Upper lobe of right lung (tissue), 1 donor: ENCODE measurements around the gene YIF1B. TPM values are rescaled to one million over a fixed set of nuclear protein-coding genes. Genes with fewer than 3 reads are reported as not detected.

Experiments used
- ATAC-seq: fragments of 200-7000 bp; cut with Tn5 transposase; one replicate; pipeline ENCODE4 v1.9.1; 2020; ENCODE audit warnings: mild to moderate bottlenecking, moderate library complexity
- DNase-seq: peaks from one replicate; pipeline ENCODE4 v3.0.0-alpha.2; 2020
- H3K27ac ChIP-seq: fragments of 200-600 bp; one replicate; pipeline ENCODE4 v1.8.0; 2022
- H3K27me3 ChIP-seq: fragments of 200-600 bp; one replicate; pipeline ENCODE4 v1.8.0; 2022; ENCODE audit warnings: mild to moderate bottlenecking
- H3K36me3 ChIP-seq: fragments of 200-600 bp; one replicate; pipeline ENCODE4 v1.8.0; 2022
- H3K4me1 ChIP-seq: fragments of 200-600 bp; one replicate; pipeline ENCODE4 v1.8.0; 2022
- H3K4me3 ChIP-seq: fragments of 200-600 bp; one replicate; pipeline ENCODE4 v1.8.0; 2022; ENCODE audit warnings: mild to moderate bottlenecking
- H3K9me3 ChIP-seq: fragments of 200-600 bp; one replicate; pipeline ENCODE4 v1.8.0; 2022
- intact Hi-C: fragments of 100-400 bp; cut with DNase I; formaldehyde crosslinking; loops from one replicate; pipeline ENCODE4 v1.11.0; 2022
- total RNA-seq: library from RNA; stranded (reverse); fragmentation: NEBNext Ultra II Directional; extraction: Animal tissue kit (Norgen Biotek cat#: 25700); gene quantifications from one replicate; pipeline ENCODE4 v1.2.1, GENCODE V29; 2021
- TF ChIP-seq, protein P1 (sequence below): fragments of 200-600 bp; IDR thresholded peaks from one replicate; pipeline ENCODE4 v1.8.0; 2022; ENCODE audit warnings: antibody characterized with exemption
- donor health status: DM: no; HTN: yes; CAD: no; lungs with severe emphysema.

Gene YIF1B
- total RNA-seq, 1 donor from 2014 or later, result 37.3 TPM

DNA sequence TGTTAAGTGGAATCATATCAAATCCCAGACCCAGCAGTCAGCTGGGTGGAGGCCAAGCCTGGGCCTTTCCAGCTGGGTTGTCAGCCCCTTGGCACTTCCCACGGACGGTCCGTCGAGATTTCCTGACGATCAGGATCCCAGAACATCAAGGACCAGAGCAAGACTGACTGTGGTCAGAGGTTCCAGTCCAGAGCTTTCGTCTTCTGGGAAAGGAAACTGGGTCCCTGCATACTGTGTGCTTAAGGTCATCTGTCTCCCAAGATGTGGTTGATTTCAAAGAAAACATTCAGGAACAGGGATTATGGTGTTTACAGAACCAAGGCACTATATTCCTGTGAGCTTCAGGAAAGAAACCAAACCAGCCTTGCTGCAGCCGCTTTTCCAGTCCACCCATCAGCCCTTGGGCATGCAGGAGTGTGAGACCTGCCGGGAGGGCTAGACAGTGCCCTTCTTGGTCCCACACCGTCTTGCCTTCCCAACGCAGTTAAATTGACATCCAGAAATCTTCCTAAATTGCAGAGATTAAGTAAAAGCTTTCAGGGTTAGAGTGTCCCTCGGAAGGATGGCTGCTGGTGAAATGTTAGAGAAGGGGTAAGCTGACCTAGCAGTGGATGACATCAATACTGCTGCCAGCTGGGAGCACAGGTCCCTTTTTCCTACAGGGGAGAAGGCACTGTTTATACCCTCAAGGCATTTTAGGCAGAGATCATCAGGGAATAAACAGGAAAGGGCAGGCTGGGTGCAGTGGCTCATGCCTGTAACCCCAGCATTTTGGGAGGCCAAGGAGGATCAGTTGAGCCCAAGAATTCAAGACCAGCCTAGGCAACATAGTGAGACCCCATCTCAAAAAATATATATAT, 16.7 kb downstream of the YIF1B start:
- H3K36me3 ChIP-seq, result no peaks in the 10 kb centered on the region
- H3K4me3 ChIP-seq, result no peak overlapping the region
- H3K4me1 ChIP-seq, result no peaks in the 10 kb centered on the region
- TF ChIP-seq, protein P1, sequence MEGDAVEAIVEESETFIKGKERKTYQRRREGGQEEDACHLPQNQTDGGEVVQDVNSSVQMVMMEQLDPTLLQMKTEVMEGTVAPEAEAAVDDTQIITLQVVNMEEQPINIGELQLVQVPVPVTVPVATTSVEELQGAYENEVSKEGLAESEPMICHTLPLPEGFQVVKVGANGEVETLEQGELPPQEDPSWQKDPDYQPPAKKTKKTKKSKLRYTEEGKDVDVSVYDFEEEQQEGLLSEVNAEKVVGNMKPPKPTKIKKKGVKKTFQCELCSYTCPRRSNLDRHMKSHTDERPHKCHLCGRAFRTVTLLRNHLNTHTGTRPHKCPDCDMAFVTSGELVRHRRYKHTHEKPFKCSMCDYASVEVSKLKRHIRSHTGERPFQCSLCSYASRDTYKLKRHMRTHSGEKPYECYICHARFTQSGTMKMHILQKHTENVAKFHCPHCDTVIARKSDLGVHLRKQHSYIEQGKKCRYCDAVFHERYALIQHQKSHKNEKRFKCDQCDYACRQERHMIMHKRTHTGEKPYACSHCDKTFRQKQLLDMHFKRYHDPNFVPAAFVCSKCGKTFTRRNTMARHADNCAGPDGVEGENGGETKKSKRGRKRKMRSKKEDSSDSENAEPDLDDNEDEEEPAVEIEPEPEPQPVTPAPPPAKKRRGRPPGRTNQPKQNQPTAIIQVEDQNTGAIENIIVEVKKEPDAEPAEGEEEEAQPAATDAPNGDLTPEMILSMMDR, result no peak
- DNase-seq, result no peak
- H3K9me3 ChIP-seq, result no peaks in the 10 kb centered on the region
- intact Hi-C loops, result no loop called here
- no peak for ATAC-seq
- no peaks in the 10 kb centered on the region for H3K27me3 ChIP-seq
- peak overlapping the region; percentile 15 for H3K27ac ChIP-seq

DNA sequence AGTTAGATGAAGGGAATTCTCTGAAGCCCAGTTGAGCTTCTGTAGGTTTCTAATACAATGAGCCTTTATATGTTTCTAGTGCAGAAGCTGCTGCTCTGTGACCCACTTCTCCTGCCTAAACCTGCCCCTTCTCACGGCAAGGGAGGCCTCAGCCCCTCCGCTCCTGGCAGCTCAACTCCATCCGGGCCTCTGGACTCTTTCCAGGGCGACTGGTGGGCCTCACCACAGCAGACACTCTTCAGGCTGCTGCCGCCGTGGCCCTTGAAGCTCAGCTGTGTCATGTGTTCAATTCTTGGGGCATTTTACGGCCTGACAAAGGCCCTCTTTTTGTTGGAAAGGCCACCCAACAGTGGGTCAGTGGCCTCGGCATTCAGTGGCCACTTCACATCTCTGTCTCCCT, 21.7 kb downstream of the YIF1B start:
- no peaks in the 10 kb centered on the region for H3K27me3 ChIP-seq
- DNase-seq, result no peak
- TF ChIP-seq, protein P1, result no peak
- H3K27ac ChIP-seq, result no peak overlapping the region
- ATAC-seq, result no peak
- intact Hi-C loops, result no loop called here
- H3K4me3 ChIP-seq, result no peak overlapping the region
- H3K36me3 ChIP-seq, result peaks cover 25% of the 10 kb centered on the region
- H3K9me3 ChIP-seq, result no peaks in the 10 kb centered on the region
- peaks cover 13% of the 10 kb centered on the region for H3K4me1 ChIP-seq

DNA sequence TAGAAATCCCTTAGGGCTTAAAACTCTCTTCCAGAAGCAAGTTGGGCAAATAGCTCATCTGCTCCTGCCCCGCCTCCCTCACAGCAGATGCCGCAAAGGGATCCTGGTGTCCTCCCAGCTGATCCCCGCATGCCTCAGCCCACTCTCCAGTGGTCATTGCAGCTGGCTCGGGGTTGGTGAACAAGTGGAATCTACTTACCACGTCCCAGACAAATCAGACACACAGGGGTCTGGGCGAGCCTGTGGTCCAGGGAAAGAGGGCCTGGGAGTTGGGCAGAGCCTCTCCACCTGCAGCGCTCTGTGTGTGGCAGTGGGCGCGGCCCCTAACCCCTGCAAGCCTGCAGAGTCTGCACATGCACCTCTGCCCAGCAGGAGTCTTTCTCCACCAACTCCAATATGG, 22.5 kb downstream of the YIF1B start:
- Histone ChIP-seq H3K27me3 (no peaks in the 10 kb centered on the region), H3K9me3 (no peaks in the 10 kb centered on the region), H3K36me3 (peaks cover 32% of the 10 kb centered on the region), H3K27ac (no peak overlapping the region), H3K4me3 (no peak overlapping the region), H3K4me1 (peaks cover 13% of the 10 kb centered on the region)
- TF ChIP-seq, protein P1, result no peak
- DNase-seq (no peak), ATAC-seq (no peak)
- intact Hi-C loops, result no loop called here

DNA sequence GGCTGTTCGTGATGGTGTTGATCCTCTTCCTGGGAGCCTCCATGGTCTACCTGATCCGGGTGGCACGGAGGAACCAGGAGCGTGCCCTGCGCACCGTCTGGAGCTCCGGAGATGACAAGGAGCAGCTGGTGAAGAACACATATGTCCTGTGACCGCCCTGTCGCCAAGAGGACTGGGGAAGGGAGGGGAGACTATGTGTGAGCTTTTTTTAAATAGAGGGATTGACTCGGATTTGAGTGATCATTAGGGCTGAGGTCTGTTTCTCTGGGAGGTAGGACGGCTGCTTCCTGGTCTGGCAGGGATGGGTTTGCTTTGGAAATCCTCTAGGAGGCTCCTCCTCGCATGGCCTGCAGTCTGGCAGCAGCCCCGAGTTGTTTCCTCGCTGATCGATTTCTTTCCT, 23.9 kb downstream of the YIF1B start:
- peaks cover 13% of the 10 kb centered on the region for H3K4me1 ChIP-seq
- intact Hi-C loops, result no loop called here
- no peaks in the 10 kb centered on the region for H3K27me3 ChIP-seq
- H3K36me3 ChIP-seq, result peaks cover 36% of the 10 kb centered on the region
- H3K9me3 ChIP-seq, result no peaks in the 10 kb centered on the region
- no peak overlapping the region for H3K4me3 ChIP-seq
- TF ChIP-seq, protein P1, result no peak
- DNase-seq (no peak), ATAC-seq (no peak)
- H3K27ac ChIP-seq, result no peak overlapping the region

DNA sequence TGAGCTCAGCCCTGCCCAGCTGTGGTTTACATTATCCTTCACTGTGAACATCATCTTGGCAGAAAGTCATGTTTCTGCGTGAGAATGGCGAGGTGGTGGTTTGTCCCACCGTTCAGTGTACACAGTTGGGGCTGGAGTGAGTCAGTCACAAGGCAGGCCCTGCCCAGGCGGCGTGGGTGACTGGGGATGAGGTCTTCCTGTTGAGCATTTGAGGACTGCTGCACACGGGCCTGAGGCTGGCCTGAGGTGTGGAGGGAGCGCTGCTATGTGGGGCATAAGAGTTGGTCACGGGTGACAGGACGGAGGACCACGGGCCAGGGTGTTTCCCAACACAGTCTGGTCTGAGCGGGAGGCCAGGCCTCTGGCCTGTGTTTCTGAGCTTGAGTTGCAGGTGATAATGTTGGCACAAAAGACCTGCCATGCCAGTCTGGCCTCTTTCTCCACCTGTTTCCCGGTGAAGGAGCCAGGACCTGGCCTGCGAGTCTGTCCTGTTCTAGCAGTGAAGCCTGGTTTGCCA, 25.1 kb downstream of the YIF1B start:
- Histone ChIP-seq H3K4me1 (peaks cover 13% of the 10 kb centered on the region), H3K4me3 (no peak overlapping the region), H3K27me3 (no peaks in the 10 kb centered on the region), H3K36me3 (peaks cover 36% of the 10 kb centered on the region), H3K9me3 (no peaks in the 10 kb centered on the region), H3K27ac (peak overlapping the region; percentile 55)
- peak; percentile 77 for ATAC-seq
- TF ChIP-seq, protein P1, result no peak
- peak; percentile 82 for DNase-seq
- intact Hi-C loops, result no loop called here
